ENCODE measurements around the gene OPTC.
"Not testable (repeated sequence)": the region's sequence is repeated elsewhere in the genome, so short reads cannot be mapped to it uniquely, and the experiment has no call there.

Gene OPTC

GRCh38 chr1:203512517-203512847, 18.5 kb downstream of the OPTC start:
- Histone ChIP-seq H4K20me1 (no peaks in the 10 kb centered on the region), H3K4me3 (no peak overlapping the region), H3K9me3 (no peaks in the 10 kb centered on the region), H3K4me1 (peaks cover 11% of the 10 kb centered on the region; the same call in 1 of the 2 replicates), H3K27ac (no peak overlapping the region), H3K9ac (no peak overlapping the region), H3K36me3 (no peaks in the 10 kb centered on the region), H3K4me2 (no peak overlapping the region), H3K27me3 (no peaks in the 10 kb centered on the region)
- no peak for TF ChIP-seq Cebpa-rat (IDR thresholded peaks at IDR 0.05)

GRCh38 chr1:203512848-203513584, 19.1 kb downstream of the OPTC start:
- H3K27me3 ChIP-seq, result no peaks in the 10 kb centered on the region
- H4K20me1 ChIP-seq, result no peaks in the 10 kb centered on the region
- H3K36me3 ChIP-seq, result no peaks in the 10 kb centered on the region
- no peak overlapping the region for H3K4me3 ChIP-seq
- no peak for TF ChIP-seq Cebpa-rat (IDR thresholded peaks at IDR 0.05)
- no peak overlapping the region for H3K9ac ChIP-seq
- peaks cover 11% of the 10 kb centered on the region; the same call in 1 of the 2 replicates for H3K4me1 ChIP-seq
- no peaks in the 10 kb centered on the region for H3K9me3 ChIP-seq
- no peak overlapping the region for H3K4me2 ChIP-seq
- H3K27ac ChIP-seq, result no peak overlapping the region

- Histone ChIP-seq H3K36me3 (no peaks in the 10 kb centered on the region), H3K27ac (no peak overlapping the region), H3K9me3 (no peaks in the 10 kb centered on the region), H3K9ac (no peak overlapping the region), H3K4me2 (no peak overlapping the region), H3K4me1 (peaks cover 11% of the 10 kb centered on the region; the same call in 1 of the 2 replicates), H3K4me3 (no peak overlapping the region), H4K20me1 (no peaks in the 10 kb centered on the region), H3K27me3 (no peaks in the 10 kb centered on the region)
- TF ChIP-seq Cebpa-rat (IDR thresholded peaks at IDR 0.05), result no peak
Observed at GRCh38 chr1:203513585-203514031, 19.7 kb downstream of the OPTC start.

DNA sequence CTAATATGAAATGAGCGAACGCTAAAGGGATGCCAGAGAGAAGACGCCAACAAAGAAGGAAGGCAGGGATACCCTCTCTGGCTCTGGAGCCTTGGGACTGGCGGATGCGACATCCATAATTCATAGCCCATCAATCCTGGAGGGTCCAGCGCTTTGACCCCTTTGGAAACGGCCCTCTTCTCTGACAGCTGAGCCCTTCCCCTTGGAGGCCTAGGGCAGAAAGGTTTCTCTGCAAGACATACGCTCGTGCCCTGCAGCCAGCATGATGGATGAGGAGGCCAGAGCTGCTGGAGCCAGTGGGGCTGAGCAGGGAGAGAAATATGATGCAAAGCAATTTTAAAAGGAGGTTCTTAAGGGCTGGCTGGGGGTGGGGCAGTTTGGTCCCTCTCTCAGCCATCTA, 22.2 kb downstream of the OPTC start:
- H3K27me3 ChIP-seq, result no peaks in the 10 kb centered on the region
- no peaks in the 10 kb centered on the region for H3K36me3 ChIP-seq
- TF ChIP-seq Cebpa-rat (IDR thresholded peaks at IDR 0.05), result no peak
- H3K9ac ChIP-seq, result no peak overlapping the region
- peaks cover 11% of the 10 kb centered on the region; the same call in 1 of the 2 replicates for H3K4me1 ChIP-seq
- no peak overlapping the region for H3K4me3 ChIP-seq
- no peak overlapping the region for H3K27ac ChIP-seq
- no peak overlapping the region for H3K4me2 ChIP-seq
- H4K20me1 ChIP-seq, result no peaks in the 10 kb centered on the region
- H3K9me3 ChIP-seq, result no peaks in the 10 kb centered on the region

DNA sequence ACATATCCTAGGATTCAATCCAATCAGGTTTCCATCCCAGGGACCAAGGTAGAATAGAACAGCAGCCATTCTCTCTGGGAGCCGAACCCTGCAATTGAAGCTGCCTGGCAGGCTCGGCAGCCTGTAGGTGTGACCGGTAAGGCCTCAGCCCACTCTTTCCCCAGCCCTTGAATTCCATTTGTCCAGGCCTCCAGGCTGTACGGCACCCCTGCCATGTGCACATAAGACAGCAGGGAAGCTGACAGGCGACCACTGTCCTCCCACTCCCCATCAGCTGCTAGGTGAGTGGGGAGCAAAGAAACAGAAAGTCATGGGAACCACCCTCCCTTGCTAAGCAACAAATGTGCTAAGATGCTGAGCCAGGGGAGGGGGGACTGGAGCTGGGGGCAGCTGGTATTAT, 23.0 kb downstream of the OPTC start:
- Histone ChIP-seq H3K36me3 (no peaks in the 10 kb centered on the region), H3K27ac (no peak overlapping the region), H3K9me3 (no peaks in the 10 kb centered on the region), H4K20me1 (no peaks in the 10 kb centered on the region), H3K27me3 (no peaks in the 10 kb centered on the region), H3K4me3 (no peak overlapping the region), H3K4me1 (peaks cover 11% of the 10 kb centered on the region; the same call in 1 of the 2 replicates), H3K9ac (no peak overlapping the region), H3K4me2 (no peak overlapping the region)
- no peak for TF ChIP-seq Cebpa-rat (IDR thresholded peaks at IDR 0.05)

- TF ChIP-seq Cebpa-rat (IDR thresholded peaks at IDR 0.05), result no peak
- Histone ChIP-seq H3K4me3 (no peak overlapping the region), H3K27ac (no peak overlapping the region), H3K4me2 (no peak overlapping the region), H3K9me3 (no peaks in the 10 kb centered on the region), H3K9ac (no peak overlapping the region), H3K4me1 (peaks cover 10% of the 10 kb centered on the region; the same call in 1 of the 2 replicates), H4K20me1 (no peaks in the 10 kb centered on the region), H3K36me3 (no peaks in the 10 kb centered on the region), H3K27me3 (no peaks in the 10 kb centered on the region)
Observed at GRCh38 chr1:203517426-203518110, 23.6 kb downstream of the OPTC start.

DNA sequence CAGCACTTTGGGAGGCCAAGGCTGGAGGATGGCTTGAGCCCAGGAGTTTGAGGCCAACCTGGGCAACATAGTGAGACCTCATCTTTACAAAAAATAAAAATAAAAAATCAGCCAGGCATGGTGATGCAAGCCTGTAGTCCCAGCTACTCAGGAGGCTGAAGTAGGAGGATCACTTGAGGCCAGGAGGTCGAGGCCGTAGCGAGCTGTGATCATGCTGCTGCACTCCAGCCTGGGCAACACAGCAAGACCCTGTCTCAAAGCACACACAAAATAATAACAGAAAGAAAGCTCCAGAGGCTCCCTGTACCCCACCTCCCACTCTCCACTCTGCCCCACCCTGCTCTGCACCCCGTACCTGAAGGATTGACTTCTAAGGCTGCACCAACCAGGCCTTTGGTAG, 24.2 kb downstream of the OPTC start:
- not testable (repeated sequence) for H3K27me3 ChIP-seq, H3K9ac ChIP-seq

GRCh38 chr1:203518541-203518940, 24.6 kb downstream of the OPTC start:
- H3K4me1 ChIP-seq, result peaks cover 2% of the 10 kb centered on the region; the same call in 1 of the 2 replicates
- no peaks in the 10 kb centered on the region for H3K27me3 ChIP-seq
- H3K4me2 ChIP-seq, result no peak overlapping the region
- H3K9me3 ChIP-seq, result no peaks in the 10 kb centered on the region
- H3K9ac ChIP-seq, result no peak overlapping the region
- H3K27ac ChIP-seq, result no peak overlapping the region
- H4K20me1 ChIP-seq, result no peaks in the 10 kb centered on the region
- TF ChIP-seq Cebpa-rat (IDR thresholded peaks at IDR 0.05), result no peak
- no peaks in the 10 kb centered on the region for H3K36me3 ChIP-seq
- no peak overlapping the region for H3K4me3 ChIP-seq

More for the DNA sequence above, 24.2 kb downstream of the OPTC start:
- not testable (repeated sequence) for H3K27ac ChIP-seq, H3K9me3 ChIP-seq, H3K4me1 ChIP-seq, H3K4me2 ChIP-seq, H4K20me1 ChIP-seq, H3K36me3 ChIP-seq, H3K4me3 ChIP-seq

- Histone ChIP-seq H3K4me2 (no peak overlapping the region), H3K9me3 (no peaks in the 10 kb centered on the region), H3K4me1 (peaks cover 9% of the 10 kb centered on the region), H3K27ac (no peak overlapping the region), H3K27me3 (no peaks in the 10 kb centered on the region), H3K36me3 (no peaks in the 10 kb centered on the region), H3K4me3 (no peak overlapping the region), H4K20me1 (no peaks in the 10 kb centered on the region), H3K9ac (no peak overlapping the region)
- no peak for TF ChIP-seq Cebpa-rat (IDR thresholded peaks at IDR 0.05)
Observed at GRCh38 chr1:203519053-203519840, 25.3 kb downstream of the OPTC start.

- Histone ChIP-seq H3K27me3 (no peaks in the 10 kb centered on the region), H3K4me1 (peaks cover 15% of the 10 kb centered on the region), H3K36me3 (no peaks in the 10 kb centered on the region), H3K4me3 (no peak overlapping the region), H3K27ac (no peak overlapping the region), H3K9me3 (no peaks in the 10 kb centered on the region), H3K9ac (no peak overlapping the region), H4K20me1 (no peaks in the 10 kb centered on the region), H3K4me2 (no peak overlapping the region)
- TF ChIP-seq Cebpa-rat (IDR thresholded peaks at IDR 0.05), result no peak
Observed at GRCh38 chr1:203519896-203520295, 25.9 kb downstream of the OPTC start.
